HCT116 (cell line): ENCODE data around the gene CPA1. TPM values are rescaled to one million over a fixed set of nuclear protein-coding genes. Genes with fewer than 3 reads are reported as not detected.

Source experiments
- ATAC-seq: fragments of 200-7000 bp; cut with Tn5 transposase; 2 replicates; pipeline ENCODE4 v1.9.1; 2020; ENCODE audit warnings: mild to moderate bottlenecking, moderate library complexity
- BruUV-seq: library from RNA; stranded (reverse); fragments of 400-500 nt; replicated peaks from 2 replicates; lab custom pipeline; 2021; lab: Mats Ljungman, UMichigan
- CTCF ChIA-PET: fragments of 300-600 bp; sonication (Branson Sonifier 250); formaldehyde crosslinking; loops from one replicate; lab custom pipeline; 2021; ENCODE audit warnings: antibody characterized with exemption; lab: Charles Lee
- POLR2A ChIA-PET: fragments of 300-600, 350-600 bp; sonication (Branson Sonifier 250); formaldehyde crosslinking; loops from one replicate; lab custom pipeline; 2021; ENCODE audit warnings: antibody characterized with exemption; lab: Charles Lee
- RAD21 ChIA-PET, 2 experiments: fragments of 300-600 bp; sonication (Branson Sonifier 250); formaldehyde crosslinking; loops; one replicate each; lab custom pipeline; 2023; ENCODE audit warnings: low total read pairs in 2 of 2; ENCODE audit not compliant: uncharacterized antibody in 2 of 2, unreplicated experiment in 2 of 2, low non-redundant PET in 1 of 2; lab: Charles Lee
- DNase-seq: peaks from one replicate; pipeline ENCODE4 v3.0.0-alpha.2; 2010; ENCODE audit warnings: low read depth, low spot score
- H2AFZ ChIP-seq: fragments of 200-600 bp; shearing (Covaris generic), sonication (generic); 2 replicates; pipeline ENCODE4 v1.6.1; 2017; ENCODE audit warnings: low read depth, mixed run types, mixed read lengths, antibody characterized with exemption, low read length; ENCODE audit not compliant: poor library complexity, severe bottlenecking
- H3K27ac ChIP-seq: 2 replicates; pipeline ENCODE4 v1.5.1; 2012; ENCODE audit warnings: low read depth, low read length
- H3K27me3 ChIP-seq: fragments of 200-600 bp; sonication (generic); 2 replicates; pipeline ENCODE4 v1.6.1; 2016; ENCODE audit warnings: mixed run types, low read length, mixed read lengths; ENCODE audit not compliant: insufficient read depth
- H3K36me3 ChIP-seq, 2 experiments: fragments of 200-500 bp in 1 of 2; fragments of 200-600 bp in 1 of 2; sonication (Bioruptor generic) in 1 of 2; sonication (generic) in 1 of 2; 2 replicates each; pipeline versions ENCODE4 v1.5.1 to v1.6.1; 2014 to 2016; ENCODE audit warnings: low read length in 2 of 2, inconsistent platforms in 1 of 2, mixed read lengths in 1 of 2, mixed run types in 1 of 2; ENCODE audit not compliant: insufficient read depth in 2 of 2, control insufficient read depth in 1 of 2
- H3K4me1 ChIP-seq, 2 experiments: fragments of 200-600 bp in 1 of 2; sonication (generic) in 1 of 2; 2 replicates each; pipeline versions ENCODE4 v1.5.1 to v1.6.1; 2012 to 2017; ENCODE audit warnings: low read length in 2 of 2, inconsistent platforms in 1 of 2, mild to moderate bottlenecking in 1 of 2, mixed read lengths in 1 of 2, mixed run types in 1 of 2, moderate library complexity in 1 of 2; ENCODE audit not compliant: insufficient read depth in 2 of 2, control insufficient read depth in 1 of 2
- H3K4me2 ChIP-seq: fragments of 200-600 bp; sonication (generic); 2 replicates; pipeline ENCODE4 v1.6.1; 2017; ENCODE audit warnings: mixed run types, low read length, mixed read lengths
- H3K4me3 ChIP-seq, 2 experiments: fragments of 200-600 bp in 1 of 2; sonication (generic) in 1 of 2; replicated peaks in 1 of 2; 2 replicates each; pipeline ENCODE4 v1.5.1; 2011 to 2016; ENCODE audit warnings: low read length in 2 of 2, control low read depth in 1 of 2, low read depth in 1 of 2, mild to moderate bottlenecking in 1 of 2, mixed read lengths in 1 of 2, mixed run types in 1 of 2
- H3K79me2 ChIP-seq: fragments of 200-600 bp; sonication (generic); 2 replicates; pipeline ENCODE4 v1.6.1; 2017; ENCODE audit warnings: mild to moderate bottlenecking, mixed run types, low read length, moderate library complexity, mixed read lengths; ENCODE audit not compliant: insufficient read depth
- H3K9ac ChIP-seq: fragments of 200-600 bp; sonication (generic); 2 replicates; pipeline ENCODE4 v1.6.1; 2016; ENCODE audit warnings: low read length, mixed read lengths
- H3K9me2 ChIP-seq: fragments of 200-600 bp; sonication (generic), shearing (Covaris generic); 2 replicates; pipeline ENCODE4 v1.6.1; 2017; ENCODE audit warnings: mixed run types, mild to moderate bottlenecking, moderate library complexity; ENCODE audit not compliant: insufficient read depth
- H3K9me3 ChIP-seq, 2 experiments: fragments of 200-500 bp in 1 of 2; fragments of 200-600 bp in 1 of 2; sonication (Bioruptor generic) in 1 of 2; sonication (generic) in 1 of 2; 2 replicates each; pipeline ENCODE4 v1.6.1; 2014 to 2017; ENCODE audit warnings: low read length in 2 of 2, mixed read lengths in 2 of 2, inconsistent platforms in 1 of 2, low read depth in 1 of 2, mild to moderate bottlenecking in 1 of 2, mixed run types in 1 of 2, moderate library complexity in 1 of 2; ENCODE audit not compliant: control insufficient read depth in 1 of 2, insufficient read depth in 1 of 2
- H4K20me1 ChIP-seq: fragments of 200-600 bp; sonication (generic), shearing (Covaris generic); 2 replicates; pipeline ENCODE4 v1.6.1; 2017; ENCODE audit warnings: mixed run types, mild to moderate bottlenecking, moderate library complexity; ENCODE audit not compliant: insufficient read depth
- CBX3 ChIP-seq: IDR thresholded peaks from 2 replicates; pipeline ENCODE4 v1.6.1; 2012; ENCODE audit warnings: low read depth
- EGR1 ChIP-seq: IDR thresholded peaks from 2 replicates; pipeline ENCODE4 v1.6.1; 2012; ENCODE audit warnings: low read depth
- ELF1 ChIP-seq: IDR thresholded peaks from 2 replicates; pipeline ENCODE4 v1.6.1; 2012; ENCODE audit warnings: low read depth, borderline replicate concordance
- EZH2 ChIP-seq: fragments of 200-600 bp; sonication (generic); IDR thresholded peaks from 2 replicates; pipeline ENCODE4 v1.6.1; 2017; ENCODE audit warnings: antibody characterized with exemption, mixed run types
- FOSL1 ChIP-seq: IDR thresholded peaks from 2 replicates; pipeline ENCODE4 v1.6.1; 2012; ENCODE audit warnings: low read depth
- JUND ChIP-seq: IDR thresholded peaks from 2 replicates; pipeline ENCODE4 v1.6.1; 2012
- POLR2A ChIP-seq: IDR thresholded peaks from 2 replicates; pipeline ENCODE4 v1.7.0; 2011; ENCODE audit warnings: borderline replicate concordance; ENCODE audit not compliant: insufficient read depth, insufficient read length; ENCODE audit errors: extremely low read depth
- POLR2AphosphoS5 ChIP-seq: IDR thresholded peaks from 2 replicates; pipeline ENCODE4 v1.6.1; 2011; ENCODE audit warnings: mild to moderate bottlenecking, low read depth, low read length, moderate library complexity
- REST ChIP-seq: IDR thresholded peaks from 2 replicates; pipeline ENCODE4 v1.6.1; 2012; ENCODE audit warnings: low read depth
- SIN3A ChIP-seq: IDR thresholded peaks from 2 replicates; pipeline ENCODE4 v1.6.1; 2012; ENCODE audit warnings: low read depth
- SRF ChIP-seq: IDR thresholded peaks from 2 replicates; pipeline ENCODE4 v1.6.1; 2012; ENCODE audit warnings: low read depth
- TCF7L2 ChIP-seq: IDR thresholded peaks from 2 replicates; pipeline ENCODE4 v1.7.0; 2011; ENCODE audit warnings: borderline replicate concordance, inconsistent platforms; ENCODE audit not compliant: insufficient read depth, insufficient read length; ENCODE audit errors: extremely low read depth
- ZNF274 ChIP-seq: fragments of 200-500 bp; sonication (Bioruptor generic); IDR thresholded peaks from 2 replicates; pipeline ENCODE4 v1.6.1; 2014; ENCODE audit warnings: mild to moderate bottlenecking, low read depth, low read length, inconsistent platforms
- intact Hi-C: fragments of 100-400 bp; cut with micrococcal nuclease; formaldehyde crosslinking; loops from 2 replicates; pipeline ENCODE4 v1.10.0; 2022
- total RNA-seq: library from RNA; stranded (reverse); gene quantifications from one replicate; pipeline ENCODE4 v1.2.1, GENCODE V29; 2021; ENCODE audit not compliant: unreplicated experiment

Gene CPA1
- total RNA-seq, 1 experiment from 2014 or later, result 11.9 TPM

- Histone ChIP-seq H4K20me1 (no peaks in the 10 kb centered on the region), H3K4me3 (no peak overlapping the region), H3K4me2 (no peak overlapping the region), H3K79me2 (no peaks in the 10 kb centered on the region), H3K4me1 (no peaks in the 10 kb centered on the region), H3K9ac (no peak overlapping the region), H2AFZ (no peak overlapping the region), H3K36me3 (no peaks in the 10 kb centered on the region), H3K27ac (no peak overlapping the region), H3K27me3 (no peaks in the 10 kb centered on the region), H3K9me2 (no peaks in the 10 kb centered on the region), H3K9me3 (no peaks in the 10 kb centered on the region)
- intact Hi-C loops, result no loop called here
- no peak for DNase-seq
- ATAC-seq, result no peak
- TF ChIP-seq EZH2, result no peak
- TF ChIP-seq POLR2A, result no peak
- no peak for TF ChIP-seq FOSL1
- TF ChIP-seq REST, result no peak
- no peak for TF ChIP-seq ELF1
- no peak for TF ChIP-seq CBX3
- TF ChIP-seq TCF7L2, result no peak
- no peak for TF ChIP-seq ZNF274
- TF ChIP-seq SRF, result no peak
- no peak for TF ChIP-seq EGR1
- TF ChIP-seq JUND, result no peak
- no peak for TF ChIP-seq POLR2AphosphoS5
- no peak for TF ChIP-seq SIN3A
- RAD21 ChIA-PET, result no interaction called here
- CTCF ChIA-PET, result no interaction called here
- no TSS peak for BruUV-seq
- POLR2A ChIA-PET, result no interaction called here
Measured at GRCh38 chr7:130409067-130409711, 28.9 kb downstream of the CPA1 start.
